Stimulated activated CD8-positive, alpha-beta memory T cell treated with anti-CD3 and anti-CD28 coated beads, Interleukin-4, amount 100 ng/mL, for 48 hours (primary cell): ENCODE results near the gene FKTN.
"Not testable (repeated sequence)": the region's sequence is repeated elsewhere in the genome, so short reads cannot be mapped to it uniquely, and the experiment has no call there.

Experiments used
- DNase-seq: peaks from one replicate; pipeline ENCODE4 v3.0.0-alpha.2; 2020

FKTN gene

GRCh38 chr9:105557804-105558610, at the start of gene FKTN:
Gene FKTN, plus strand, starts transcription at chr9:105558131. Its CDS starts 16,902 bp downstream, at chr9:105575033.
- DNase-seq, result peak; percentile 86

DNA sequence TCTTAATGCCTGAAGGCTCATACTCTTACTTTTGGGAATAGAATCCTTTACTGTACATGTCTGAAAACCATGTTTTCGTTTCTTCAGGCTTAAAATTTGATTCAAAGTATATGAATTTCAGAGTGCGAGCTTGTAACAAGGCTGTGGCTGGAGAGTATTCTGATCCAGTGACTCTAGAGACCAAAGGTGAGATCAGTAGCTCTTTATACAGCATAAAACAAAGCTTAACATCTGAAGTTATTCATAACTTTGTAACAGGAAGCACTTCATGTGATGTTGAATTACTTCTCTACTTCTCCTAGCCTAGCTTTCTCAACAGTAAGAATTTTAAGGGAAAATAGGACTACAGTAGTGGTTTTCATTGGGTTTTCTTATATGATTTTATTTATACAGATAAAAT, 49.4 kb upstream of the FKTN start:
- no peak for DNase-seq

DNA sequence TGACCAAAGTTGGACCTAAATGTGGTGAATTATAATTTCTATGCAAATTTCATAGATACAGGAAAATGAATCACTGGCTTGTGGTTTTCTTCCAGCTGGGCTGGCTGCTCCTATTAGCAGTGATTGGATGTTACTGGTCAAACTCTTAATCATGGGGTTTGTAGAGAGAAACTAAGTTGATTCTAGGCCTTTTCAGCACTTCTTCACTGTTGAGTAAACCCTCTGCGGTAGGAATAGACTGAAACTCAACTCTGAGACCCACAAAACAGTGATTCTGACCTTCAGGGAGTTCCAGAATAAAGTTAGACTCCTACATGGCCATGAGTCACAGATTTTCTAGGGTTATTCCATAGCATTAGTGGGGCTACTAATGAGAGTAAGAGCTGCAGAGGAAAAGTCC, 47.9 kb upstream of the FKTN start:
- no peak for DNase-seq

- DNase-seq, result no peak
These were observed 46.5 kb upstream of the FKTN start for GRCh38 chr9:105511446-105511845.

- DNase-seq, result no peak
These were observed 42.0 kb upstream of the FKTN start for GRCh38 chr9:105515811-105516413.

DNA sequence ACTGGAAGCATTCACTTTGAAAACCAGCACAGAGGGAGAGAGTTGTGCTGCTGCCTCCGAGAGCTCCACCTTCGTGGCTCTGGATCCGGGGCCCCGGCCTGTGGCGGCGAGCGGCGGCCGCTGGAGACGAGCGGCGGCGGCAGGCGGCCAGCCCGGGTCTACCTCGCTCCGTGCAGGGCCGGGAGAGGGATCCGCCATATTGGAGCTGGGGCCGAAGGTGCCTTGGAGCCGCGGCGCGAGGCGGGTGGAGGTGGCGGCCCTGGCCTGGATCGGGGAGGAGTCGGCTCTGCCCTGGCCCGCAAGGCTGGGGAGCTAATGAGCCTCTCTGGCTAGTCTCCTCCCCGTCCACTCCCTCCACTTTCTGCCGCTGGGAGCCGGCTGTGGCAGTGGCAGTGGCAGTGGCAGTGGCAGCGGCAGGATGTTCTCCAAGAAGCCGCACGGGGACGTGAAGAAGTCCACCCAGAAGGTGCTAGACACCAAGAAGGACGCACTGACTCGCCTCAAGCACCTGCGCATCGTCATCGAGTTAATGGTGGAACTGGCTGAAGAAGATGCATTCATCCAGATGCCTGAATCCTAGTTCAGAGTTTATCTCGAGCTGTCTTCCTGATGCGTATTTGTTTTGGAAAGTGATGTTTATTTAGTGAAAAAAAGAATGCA, 38.1 kb upstream of the FKTN start:
- DNase-seq, result peak; percentile 44

DNA sequence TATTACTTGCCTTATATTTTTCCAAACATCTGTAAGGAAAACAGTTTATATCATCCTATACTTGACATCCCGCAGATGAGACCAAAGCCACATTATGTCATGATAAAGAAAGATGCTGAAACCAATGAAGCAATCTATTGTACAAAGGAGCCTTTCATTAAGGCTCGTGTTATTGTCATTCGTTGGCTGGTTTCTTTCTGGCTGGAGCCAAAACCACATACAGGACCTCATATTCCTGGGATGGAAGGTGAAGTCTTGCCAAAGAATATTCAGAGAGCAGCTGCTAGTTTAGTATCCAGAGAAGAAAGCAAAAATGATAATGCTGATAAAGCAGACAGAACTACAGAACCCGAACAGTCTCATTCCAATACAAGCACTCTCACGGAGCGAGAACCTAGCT, 36.9 kb upstream of the FKTN start:
- DNase-seq, result not testable (repeated sequence)

- DNase-seq, result not testable (repeated sequence)
These were observed 35.1 kb upstream of the FKTN start for GRCh38 chr9:105522618-105523385.

- no peak for DNase-seq
These were observed 26.4 kb upstream of the FKTN start for GRCh38 chr9:105531530-105531929.

GRCh38 chr9:105535920-105536668, 21.8 kb upstream of the FKTN start:
- no peak for DNase-seq

- DNase-seq, result no peak
These were observed 18.5 kb upstream of the FKTN start for GRCh38 chr9:105539452-105539851.

- no peak for DNase-seq
These were observed 16.1 kb upstream of the FKTN start for GRCh38 chr9:105541838-105542237.

DNA sequence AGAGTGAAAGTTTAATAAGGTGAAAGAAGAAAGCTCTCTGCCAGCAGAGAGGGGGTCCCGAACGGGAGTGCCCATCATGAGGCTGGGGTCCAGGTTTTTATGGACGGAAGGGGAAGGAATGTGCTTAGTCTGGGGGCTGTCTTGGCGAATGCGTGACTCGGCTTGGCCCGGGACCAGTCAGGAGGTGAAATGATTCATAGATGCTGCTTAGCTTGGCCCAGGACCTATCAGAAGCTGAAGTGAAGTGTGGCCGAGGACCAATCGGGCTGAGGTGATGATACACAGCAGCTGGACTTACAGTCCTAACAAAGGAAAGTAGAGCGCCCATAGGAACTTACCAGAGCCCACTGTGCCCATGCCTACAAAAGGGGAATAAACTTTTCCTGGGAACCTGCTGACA, 3.9 kb upstream of the FKTN start:
- DNase-seq, result no peak

GRCh38 chr9:105572455-105572854, 14.5 kb downstream of the FKTN start:
- no peak for DNase-seq

DNA sequence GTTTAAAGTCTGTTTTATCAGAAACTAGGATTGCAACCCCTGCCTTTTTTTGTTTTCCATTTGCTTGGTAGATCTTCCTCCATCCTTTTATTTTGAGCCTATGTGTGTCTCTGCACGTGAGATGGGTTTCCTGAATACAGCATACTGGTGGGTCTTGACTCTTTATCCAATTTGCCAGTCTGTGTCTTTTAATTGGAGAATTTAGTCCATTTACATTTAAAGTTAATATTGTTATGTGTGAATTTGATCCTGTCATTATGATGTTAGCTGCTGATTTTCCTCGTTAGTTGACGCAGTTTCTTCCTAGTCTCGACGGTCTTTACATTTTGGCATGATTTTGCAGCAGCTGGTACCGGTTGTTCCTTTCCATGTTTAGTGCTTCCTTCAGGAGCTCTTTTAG, 22.0 kb downstream of the FKTN start:
- not testable (repeated sequence) for DNase-seq

- not testable (repeated sequence) for DNase-seq
These were observed 23.6 kb downstream of the FKTN start for GRCh38 chr9:105581550-105581949.

- DNase-seq, result no peak
These were observed 35.2 kb downstream of the FKTN start for GRCh38 chr9:105593145-105593544.

DNA sequence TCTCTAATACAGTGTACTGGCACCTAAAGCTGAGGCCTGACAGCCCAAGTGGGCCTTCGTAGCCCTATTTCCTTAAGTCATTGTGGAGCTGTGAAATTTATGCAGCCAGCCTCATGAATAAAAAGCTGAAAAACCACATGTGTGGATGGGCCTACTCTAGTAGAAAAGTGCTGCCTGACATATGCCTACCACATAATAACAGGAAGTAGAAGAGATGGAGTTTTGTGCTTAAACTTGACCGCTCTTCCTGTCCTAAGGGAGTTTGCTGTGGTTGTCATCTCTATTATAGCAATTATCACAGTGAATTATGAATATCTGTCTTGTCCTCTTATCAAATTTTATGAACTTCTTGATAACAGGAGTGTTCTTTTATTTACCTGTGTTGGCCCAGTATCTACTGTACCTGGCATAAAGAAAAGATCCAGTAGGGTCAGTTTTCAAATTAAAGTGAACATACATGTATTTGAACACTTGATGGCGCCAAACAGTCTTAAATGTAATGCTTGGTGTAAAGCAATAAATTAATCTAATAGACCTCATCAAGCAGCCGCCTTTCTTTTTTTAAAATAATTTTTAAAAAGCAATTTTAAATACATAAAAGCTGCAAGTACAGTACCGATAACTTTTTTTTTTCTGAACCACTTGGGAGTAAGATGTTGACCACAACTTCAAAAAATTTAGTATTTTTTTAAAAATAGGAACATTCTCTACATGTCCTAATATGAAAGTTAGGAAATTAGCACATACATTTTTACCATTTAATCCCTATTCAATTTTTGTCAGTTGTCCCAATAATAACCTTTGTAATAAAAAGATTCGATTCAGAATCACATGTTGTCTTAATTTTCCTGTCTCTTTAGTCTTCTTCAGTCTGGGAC, 51.0 kb downstream of the FKTN start:
- no peak for DNase-seq

DNA sequence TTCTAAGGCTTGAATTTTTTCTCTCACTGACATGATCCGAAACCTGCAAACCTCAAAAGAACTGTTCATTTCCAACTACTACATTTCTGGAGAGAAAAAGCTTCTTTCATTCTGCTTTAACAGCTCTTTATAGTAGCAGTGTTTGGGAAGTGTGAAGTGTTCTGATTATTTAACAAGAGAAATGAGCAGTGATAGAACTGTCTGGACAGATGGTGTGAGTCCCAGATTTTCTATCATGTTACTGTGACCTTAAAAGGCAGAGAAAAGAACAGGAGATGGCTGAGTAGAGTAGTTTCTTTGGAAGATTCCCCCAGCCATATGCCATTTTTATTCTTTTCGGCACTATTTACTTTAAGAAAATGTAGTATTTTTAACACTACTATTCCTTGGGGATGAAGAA, 63.1 kb downstream of the FKTN start:
- DNase-seq, result no peak

GRCh38 chr9:105625088-105625487, 67.2 kb downstream of the FKTN start:
- no peak for DNase-seq

- no peak for DNase-seq
These were observed 74.9 kb downstream of the FKTN start for GRCh38 chr9:105632807-105633206.
